NCI-H1417 treated with DMSO at 0.1 percent for 48 hours (cell line): ENCODE measurements around the gene PLD5.
"Not testable (repeated sequence)": the region's sequence is repeated elsewhere in the genome, so short reads cannot be mapped to it uniquely, and the experiment has no call there.

Experiments used
- DNase-seq: peaks from one replicate; lab custom pipeline; 2025; lab: John Stamatoyannopoulos, UW

PLD5 gene

DNA sequence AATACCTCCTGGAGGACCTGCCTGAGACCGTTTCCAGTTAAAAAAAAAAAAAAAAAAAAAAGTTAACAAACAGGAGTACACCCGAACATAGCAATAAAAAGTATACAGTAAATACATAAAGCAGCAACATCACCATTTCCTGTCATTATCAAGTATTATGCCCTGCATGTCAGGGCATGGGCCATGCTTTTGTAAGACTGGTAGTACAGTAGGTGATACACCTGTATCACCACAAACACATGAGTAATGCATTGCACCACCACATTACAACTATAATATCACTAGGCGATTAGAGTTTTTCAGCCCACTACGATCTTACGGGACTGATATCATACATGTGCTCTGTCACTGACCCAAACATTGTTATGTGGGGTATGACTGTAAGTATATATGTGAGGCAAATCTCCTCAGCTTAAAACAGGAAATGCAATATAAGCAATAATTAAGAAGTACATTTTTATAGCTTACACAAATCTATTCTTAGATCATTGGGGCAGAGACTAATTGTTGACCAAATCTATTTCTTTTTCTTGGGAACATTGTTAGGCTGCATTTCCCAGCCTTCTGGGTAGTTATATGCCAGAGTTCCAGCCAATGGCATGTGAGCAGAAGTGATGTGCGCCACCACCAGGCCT, 98.1 kb downstream of the PLD5 start:
- no peak for DNase-seq

GRCh38 chr1:242425232-242425631, 99.3 kb downstream of the PLD5 start:
- no peak for DNase-seq

GRCh38 chr1:242416657-242417056, 107.8 kb downstream of the PLD5 start:
- DNase-seq: no peak

DNA sequence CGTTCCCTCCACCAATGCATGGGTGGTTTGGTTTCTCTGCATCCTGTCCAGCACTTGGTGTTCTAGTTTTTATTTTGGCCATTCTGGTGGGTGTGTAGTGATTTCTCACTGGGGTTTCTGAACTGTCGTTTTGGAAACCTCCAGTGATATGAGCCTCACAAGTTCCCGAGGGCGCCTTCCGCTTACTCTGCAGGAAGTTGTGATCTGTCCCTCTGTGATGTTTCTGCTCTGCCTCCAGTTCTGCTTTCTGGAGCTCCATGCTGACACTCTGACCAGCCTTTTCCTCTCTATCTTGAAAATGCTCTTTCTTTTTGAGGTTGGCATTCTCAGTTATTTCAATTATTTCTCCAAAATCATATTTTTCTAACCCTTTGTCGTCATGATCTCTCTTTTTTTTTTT, 111.6 kb downstream of the PLD5 start:
- no peak for DNase-seq

- no peak for DNase-seq
Observed at GRCh38 chr1:242411901-242412300, 112.6 kb downstream of the PLD5 start.

- no peak for DNase-seq
Observed at GRCh38 chr1:242405947-242406346, 118.5 kb downstream of the PLD5 start.

DNA sequence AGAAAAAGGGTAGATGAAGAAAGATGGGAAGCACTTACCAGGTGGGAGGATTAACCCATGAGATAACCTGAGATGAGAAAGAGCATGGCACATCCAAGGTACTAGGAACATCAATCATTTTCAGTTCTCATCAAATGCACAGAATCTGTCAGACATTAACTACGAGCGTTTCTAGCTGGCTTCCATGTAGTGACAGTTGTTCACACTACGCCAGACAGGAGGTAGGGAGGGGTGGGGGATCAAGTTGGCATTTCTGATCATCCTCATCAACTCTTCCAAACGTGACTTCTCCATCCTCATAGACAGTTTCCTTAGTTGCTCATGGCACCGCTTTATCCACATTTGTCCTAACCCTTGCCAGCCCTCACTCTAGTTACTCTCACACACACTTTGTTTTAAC, 120.2 kb downstream of the PLD5 start:
- no peak for DNase-seq

DNA sequence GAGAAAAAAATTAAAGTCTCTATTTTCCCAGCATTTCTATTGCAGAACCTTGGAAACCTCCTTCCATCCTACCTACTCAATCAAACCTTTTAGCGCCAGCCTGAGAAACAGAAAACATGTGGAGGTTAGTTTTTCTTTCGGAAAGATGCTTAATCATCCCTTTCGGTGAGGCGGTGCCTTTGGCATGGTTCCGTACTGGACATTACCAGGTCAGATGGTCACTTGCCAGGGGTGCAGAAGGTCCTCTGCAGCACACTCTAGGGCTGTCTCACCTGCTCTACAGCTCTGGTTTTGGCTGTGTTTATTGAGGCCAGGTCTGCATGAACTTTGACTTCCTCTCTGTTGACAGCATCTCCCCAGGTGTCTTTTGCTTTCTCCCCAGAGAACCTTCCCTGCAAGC, 121.5 kb downstream of the PLD5 start:
- DNase-seq: no peak

- no peak for DNase-seq
Observed at GRCh38 chr1:242401937-242402336, 122.6 kb downstream of the PLD5 start.

DNA sequence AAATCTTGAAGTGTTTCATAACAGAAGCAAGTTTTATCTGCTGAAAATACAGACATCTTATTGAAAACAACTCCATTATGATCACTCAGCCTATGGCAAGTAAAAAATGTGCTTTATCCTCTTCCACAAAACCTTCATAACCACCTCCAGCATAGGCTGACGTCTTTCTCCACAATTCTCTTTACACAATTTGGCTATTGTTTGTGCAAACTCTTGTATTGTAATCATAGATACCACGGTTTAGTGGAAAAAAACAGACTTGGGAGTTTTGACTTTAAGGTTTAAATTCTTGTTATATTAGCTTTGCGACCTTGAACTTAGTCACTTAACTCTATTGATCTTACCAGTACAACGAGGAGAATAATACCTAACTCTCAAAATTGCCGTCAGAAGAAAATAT, 126.1 kb downstream of the PLD5 start:
- no peak for DNase-seq

GRCh38 chr1:242391896-242392295, 132.6 kb downstream of the PLD5 start:
- no peak for DNase-seq

DNA sequence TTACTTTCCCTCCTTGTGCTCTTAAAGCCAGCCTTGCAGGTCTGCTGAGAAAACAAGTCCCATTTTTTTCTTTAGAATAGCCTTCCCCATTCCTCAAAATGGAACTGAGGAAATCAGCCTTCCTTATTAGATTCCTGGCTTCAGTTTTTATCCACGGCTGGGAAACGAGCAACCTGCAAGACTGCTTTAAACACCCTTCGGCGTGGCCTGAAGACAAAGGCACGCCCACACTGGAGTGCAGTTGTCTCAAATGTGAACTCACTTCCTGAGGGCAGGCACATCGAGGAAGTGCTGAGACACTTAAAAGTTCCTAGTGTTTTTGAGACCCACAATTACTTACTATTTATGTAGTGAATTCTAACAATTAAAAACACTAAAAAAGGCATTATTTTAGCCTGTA, 148.4 kb downstream of the PLD5 start:
- DNase-seq: not testable (repeated sequence)

GRCh38 chr1:242350446-242350845, 174.1 kb downstream of the PLD5 start:
- DNase-seq: not testable (repeated sequence)

- DNase-seq: no peak
Observed at GRCh38 chr1:242349636-242350035, 174.9 kb downstream of the PLD5 start.

DNA sequence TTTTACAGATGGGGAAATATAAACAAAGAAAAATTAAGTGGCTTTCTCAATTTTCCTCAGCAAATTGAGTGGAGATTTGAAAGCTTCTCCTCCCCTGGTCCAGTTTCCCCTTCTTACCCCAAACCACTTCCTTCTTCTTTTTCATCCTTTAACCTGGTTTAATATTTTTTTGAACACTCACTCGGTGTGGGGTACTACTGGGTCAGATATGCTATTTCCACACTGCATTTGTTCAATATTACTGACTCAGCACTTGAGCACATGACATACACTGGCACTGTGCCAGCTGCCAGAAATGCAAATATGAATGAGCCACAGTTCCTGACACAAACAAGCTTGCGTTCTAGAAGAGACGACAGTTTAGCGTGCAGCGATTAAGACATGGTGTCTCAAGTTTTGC, 193.6 kb downstream of the PLD5 start:
- not testable (repeated sequence) for DNase-seq

DNA sequence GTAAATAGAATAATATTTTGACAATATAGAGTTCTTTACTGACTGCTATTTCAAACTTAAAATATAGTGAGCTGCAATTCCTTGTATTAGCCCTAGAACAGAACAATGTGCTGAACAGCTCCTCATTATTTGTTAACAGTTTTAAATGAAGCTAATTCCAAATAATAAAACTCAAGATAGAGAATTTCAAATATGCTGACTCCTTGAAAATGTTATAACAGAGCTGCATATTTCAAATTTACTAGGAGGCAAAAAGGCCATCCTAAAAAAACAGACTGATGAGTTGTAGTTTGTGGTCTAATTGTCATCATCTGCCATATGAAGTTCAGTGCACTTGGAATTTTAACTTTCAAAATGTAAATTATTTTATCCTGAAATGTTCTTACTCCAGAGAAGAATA, 197.1 kb downstream of the PLD5 start:
- not testable (repeated sequence) for DNase-seq

DNA sequence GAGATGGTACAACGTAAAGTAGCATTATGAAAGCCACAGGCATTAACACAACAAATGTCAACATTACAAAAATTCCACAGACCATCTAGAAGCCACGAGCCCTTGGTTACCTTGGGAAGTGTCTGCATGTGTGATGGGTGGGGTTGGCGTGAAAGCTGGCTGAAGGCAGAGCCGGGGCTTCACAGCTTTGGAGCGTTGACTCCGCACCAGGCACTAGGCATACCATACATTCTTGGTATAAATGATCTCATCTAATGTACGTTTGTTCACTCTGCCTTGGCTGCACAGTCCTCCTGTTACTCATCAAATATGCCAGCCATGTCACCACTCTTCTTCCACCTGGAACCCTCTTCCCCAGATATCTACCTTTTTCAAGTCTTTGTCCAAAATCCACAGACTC, 202.5 kb downstream of the PLD5 start:
- not testable (repeated sequence) for DNase-seq

DNA sequence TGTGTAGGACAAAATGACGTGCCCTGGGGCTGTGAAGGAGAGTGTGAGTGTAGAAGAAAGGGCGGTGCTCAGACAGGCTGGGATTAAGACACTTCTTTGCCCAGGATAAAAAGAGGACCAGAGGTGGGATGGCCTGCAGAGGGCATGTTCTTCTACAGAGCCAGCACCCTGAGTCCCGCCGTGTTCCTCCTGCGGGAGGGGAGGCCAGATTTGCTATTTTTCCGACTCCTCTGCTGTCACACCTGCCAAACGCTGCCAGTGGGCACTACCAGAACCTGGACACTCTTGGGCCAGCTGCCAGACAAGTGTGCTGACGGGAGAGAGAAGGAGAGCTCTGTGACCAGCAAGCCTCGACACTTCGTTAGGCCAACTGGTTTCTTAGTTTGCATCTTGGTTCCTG, 206.4 kb downstream of the PLD5 start:
- DNase-seq: no peak

GRCh38 chr1:242314865-242315264, 209.6 kb downstream of the PLD5 start:
- DNase-seq: not testable (repeated sequence)

DNA sequence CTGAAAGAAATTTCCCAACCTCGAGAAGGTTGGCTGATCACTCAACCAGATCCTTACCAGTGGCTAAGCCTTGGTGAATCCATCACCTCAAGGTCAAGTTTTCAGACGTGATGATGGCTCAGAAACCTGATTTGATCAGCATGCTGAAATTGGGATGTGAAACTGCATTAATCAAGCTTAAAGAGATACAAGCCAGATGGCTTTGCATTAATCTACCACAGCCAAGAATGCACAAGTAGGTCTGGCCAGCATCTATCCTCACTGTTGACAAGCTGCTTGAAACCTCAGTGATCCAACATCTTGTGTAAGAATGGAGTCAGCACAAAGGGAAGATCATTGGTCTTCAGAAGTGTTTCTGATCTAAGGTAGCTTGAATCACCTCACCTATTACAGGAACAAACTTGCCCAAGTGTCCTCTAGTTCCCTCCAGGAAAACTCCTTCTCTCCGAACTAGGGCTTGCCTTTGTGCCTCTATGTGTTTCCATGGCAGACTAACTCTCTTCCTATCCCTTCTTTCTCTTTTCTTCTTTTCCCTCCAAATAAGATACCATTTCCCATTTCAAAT, 210.3 kb downstream of the PLD5 start:
- not testable (repeated sequence) for DNase-seq

GRCh38 chr1:242308681-242309080, 215.8 kb downstream of the PLD5 start:
- DNase-seq: not testable (repeated sequence)

DNA sequence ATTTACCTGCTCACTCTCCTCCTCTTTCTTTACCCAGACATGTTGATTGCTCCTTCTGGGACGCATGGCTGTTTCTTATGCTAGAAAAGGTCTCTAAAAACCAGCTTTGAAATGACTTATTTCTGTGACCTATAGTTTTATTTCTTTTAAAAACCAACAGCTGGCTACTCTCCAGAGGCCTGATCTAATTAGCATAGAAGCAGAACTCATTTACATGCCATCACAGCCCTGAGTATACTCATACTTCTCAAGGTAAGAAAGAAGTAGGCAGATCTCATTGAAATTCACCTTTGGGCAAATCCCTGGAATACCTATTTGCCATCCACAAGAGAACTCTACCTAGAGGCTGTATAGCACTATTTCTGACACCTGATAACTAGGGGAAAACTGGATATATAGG, 230.7 kb downstream of the PLD5 start:
- DNase-seq: not testable (repeated sequence)

DNA sequence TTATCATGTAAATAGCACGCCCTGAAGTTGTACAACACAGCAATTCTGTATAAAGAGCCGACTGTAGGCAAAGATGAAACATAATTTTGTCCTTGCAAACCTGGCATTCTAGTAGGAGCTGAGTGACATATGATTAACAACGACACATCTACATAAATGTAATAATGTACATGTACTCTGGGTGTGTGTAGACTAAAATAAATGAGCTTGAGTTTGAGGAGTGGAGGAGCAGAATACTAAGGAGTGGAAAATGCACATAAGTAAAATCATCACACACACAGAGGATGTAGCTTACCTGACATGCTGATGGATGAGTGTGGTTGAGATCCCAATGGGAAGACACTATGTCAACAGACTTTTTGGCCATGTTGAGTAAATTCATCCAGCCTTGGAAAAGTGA, 236.4 kb downstream of the PLD5 start:
- DNase-seq: not testable (repeated sequence)
